GM21529 (cell line): ENCODE measurements around the gene TXLNA.
A peak's percentile ranks its signal among the peaks of the same experiment; 100 is the strongest.

ENCODE experiments used
- ATAC-seq: cut with Tn5 transposase; IDR thresholded peaks from one replicate; pipeline ENCODE4 v1.9.1; 2021; ENCODE audit not compliant: unreplicated experiment

Gene TXLNA

DNA sequence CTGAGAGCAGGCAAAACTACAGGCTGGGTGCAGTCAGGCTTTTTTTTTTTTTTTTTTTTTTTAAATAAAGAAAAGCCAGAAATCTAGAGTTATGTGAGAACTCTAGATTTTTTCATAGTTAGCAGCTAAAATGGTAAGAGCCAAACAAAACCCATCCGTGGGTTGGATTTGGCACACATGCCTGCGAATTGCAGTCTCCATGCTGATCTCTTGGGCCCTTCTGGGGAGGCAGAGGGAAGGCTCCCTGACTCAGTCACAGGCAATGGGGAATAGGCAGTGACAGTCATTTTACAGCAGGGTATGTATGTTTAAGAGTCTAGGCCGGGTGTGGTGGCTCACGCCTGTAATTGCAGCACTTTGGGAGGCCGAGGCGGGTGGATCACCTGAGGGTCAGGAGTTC is 2.6 kb downstream of the TXLNA start:
- no peak for ATAC-seq

GRCh38 chr1:32184650-32185049 is 5.2 kb downstream of the TXLNA start:
- ATAC-seq, result no peak

- ATAC-seq, result no peak
Observed at GRCh38 chr1:32186077-32186476, 6.6 kb downstream of the TXLNA start.

DNA sequence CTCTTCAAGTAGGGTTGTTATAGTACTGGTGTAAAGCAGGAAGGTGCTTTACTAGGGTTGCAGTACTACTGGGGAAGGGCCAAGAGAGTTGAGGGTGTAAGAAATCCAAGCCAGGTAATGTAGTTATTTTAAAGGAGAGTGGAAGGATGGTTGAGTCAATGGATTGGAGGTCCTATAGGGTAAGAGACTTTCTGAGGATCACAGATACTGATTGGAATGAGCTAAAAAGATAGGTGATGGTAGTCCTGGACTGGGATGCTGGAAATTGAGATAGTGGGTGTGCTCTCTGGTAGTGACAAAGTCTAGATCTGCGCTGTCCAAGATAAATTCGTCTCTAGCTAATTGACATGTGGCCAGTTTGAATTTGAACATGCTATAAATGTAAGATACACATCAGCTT is 7.0 kb downstream of the TXLNA start:
- no peak for ATAC-seq

- ATAC-seq, result no peak
Observed at GRCh38 chr1:32187850-32188249, 8.4 kb downstream of the TXLNA start.

DNA sequence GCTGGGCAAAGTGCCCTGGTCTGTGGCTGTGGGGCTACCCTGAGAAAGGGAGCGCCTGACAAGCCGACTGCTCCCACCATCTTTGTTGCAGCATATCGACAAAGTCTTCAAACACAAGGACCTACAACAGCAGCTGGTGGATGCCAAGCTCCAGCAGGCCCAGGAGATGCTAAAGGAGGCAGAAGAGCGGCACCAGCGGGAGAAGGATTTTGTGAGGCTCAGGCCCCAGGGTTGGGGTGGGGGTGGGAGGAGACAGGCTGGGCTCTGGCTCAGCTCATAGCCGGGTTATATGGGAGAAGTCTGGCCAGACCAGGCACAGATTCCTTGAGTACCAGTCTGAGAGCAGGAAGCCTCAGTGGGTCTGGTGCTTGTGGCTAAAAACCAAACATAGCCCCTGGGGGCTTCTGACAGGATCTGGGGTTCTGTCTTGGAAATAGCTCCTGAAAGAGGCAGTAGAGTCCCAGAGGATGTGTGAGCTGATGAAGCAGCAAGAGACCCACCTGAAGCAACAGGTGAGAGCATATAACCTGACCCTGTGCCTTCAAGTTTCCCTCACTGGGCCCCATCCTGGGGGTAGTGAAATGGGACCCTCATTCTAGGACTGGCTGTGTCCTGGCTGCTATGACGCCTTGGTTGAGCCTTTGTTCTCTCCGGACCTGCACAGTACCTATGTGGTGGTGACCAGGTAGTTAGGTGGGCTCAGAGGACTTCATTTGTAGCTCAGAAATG is 12.9 kb downstream of the TXLNA start:
- ATAC-seq, result no peak

DNA sequence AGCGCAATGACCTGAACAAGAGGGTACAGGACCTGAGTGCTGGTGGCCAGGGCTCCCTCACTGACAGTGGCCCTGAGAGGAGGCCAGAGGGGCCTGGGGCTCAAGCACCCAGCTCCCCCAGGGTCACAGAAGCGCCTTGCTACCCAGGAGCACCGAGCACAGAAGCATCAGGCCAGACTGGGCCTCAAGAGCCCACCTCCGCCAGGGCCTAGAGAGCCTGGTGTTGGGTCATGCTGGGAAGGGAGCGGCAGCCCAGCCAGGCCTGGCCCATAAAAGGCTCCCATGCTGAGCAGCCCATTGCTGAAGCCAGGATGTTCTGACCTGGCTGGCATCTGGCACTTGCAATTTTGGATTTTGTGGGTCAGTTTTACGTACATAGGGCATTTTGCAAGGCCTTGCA is 15.5 kb downstream of the TXLNA start:
- ATAC-seq, result no peak

DNA sequence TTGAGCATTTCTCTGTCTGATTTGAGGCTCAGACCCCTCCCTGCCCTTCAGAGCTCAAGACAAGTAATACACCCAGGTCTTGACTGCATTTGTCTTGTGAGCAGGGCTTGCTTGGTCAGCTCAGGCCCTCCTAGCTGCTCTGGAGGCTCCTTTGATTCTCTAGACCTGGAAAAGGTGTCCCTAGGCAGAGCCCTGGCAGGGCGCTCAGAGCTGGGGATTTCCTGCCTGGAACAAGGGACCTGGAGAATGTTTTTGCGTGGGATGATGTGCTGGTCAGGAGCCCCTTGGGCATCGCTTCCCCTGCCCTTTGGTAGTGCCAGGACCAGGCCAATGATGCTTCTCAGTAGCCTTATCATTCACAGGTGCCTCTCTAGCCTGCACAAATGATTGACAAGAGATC is 16.1 kb downstream of the TXLNA start:
- no peak for ATAC-seq

DNA sequence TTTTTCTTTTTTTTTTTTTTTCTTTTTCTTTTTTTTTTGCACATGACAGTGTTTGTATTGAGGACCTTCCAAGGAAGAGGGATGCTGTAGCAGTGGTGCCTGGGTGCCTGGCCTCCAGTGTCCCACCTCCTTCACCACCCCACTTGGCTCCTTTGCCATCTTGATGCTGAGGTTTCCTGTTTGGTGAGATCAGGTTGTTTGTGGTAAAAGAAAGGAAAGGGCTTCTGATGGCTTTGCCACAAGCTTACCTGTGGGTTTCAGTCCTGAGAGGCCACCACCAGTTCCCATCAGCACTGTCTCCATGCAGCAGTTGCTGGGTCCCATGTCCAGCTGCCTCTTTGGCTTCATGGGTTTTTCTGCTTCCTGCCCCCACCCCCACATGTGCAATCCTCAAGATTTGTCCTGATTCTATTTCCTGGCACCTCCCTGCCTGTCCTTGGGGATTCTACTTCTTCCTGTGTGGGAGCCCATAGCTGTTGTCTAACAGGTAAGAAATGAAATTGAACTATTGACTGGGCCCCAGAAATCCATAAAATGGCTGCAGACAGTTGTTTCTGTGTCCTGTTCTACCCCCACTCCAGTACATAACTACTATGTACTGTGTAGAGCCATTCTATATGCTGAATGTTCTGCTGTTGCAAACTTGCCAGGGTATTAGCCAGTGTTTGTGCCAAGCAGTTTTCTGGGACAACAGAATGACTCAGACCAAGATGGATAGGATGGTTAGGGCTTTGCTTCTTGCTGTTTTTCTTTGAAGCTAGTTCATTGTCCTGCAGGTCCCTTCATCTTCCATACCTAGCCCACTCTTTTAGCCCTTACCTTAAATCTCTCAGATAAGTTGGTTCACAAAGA is 16.7 kb downstream of the TXLNA start:
- no peak for ATAC-seq

DNA sequence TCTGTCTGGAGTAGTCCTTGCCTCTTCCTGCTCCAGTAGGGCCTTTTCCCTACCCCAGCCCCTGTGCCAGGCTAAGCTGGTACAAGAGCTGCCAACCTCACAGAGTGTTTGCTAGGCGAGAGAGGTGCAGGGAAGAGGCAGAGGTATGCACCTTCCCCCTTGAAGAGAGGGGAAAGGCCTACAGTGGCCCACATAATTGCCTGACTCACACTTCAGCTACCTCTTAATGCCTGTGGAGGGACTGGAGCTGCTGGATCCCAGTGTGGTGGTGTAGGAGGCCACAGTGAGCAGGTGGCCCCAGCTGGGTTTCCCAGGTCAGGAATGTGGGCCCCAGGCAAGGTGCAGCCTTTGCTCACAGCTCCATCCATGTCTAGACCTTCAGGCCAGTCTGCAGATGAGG is 17.6 kb downstream of the TXLNA start:
- no peak for ATAC-seq

GRCh38 chr1:32197837-32198236 is 18.4 kb downstream of the TXLNA start:
- ATAC-seq, result no peak

GRCh38 chr1:32198237-32199042 is 19.0 kb downstream of the TXLNA start:
- ATAC-seq, result no peak

GRCh38 chr1:32199043-32199716 is 19.7 kb downstream of the TXLNA start:
- no peak for ATAC-seq

- no peak for ATAC-seq
Observed at GRCh38 chr1:32199717-32200072, 20.2 kb downstream of the TXLNA start.

GRCh38 chr1:32200226-32201010 is 20.9 kb downstream of the TXLNA start, which contains the start of gene CCDC28B:
Gene CCDC28B, plus strand, starts transcription at chr1:32200595. Its CDS starts 1,341 bp downstream, at chr1:32201936.
- peak; percentile 42 for ATAC-seq

DNA sequence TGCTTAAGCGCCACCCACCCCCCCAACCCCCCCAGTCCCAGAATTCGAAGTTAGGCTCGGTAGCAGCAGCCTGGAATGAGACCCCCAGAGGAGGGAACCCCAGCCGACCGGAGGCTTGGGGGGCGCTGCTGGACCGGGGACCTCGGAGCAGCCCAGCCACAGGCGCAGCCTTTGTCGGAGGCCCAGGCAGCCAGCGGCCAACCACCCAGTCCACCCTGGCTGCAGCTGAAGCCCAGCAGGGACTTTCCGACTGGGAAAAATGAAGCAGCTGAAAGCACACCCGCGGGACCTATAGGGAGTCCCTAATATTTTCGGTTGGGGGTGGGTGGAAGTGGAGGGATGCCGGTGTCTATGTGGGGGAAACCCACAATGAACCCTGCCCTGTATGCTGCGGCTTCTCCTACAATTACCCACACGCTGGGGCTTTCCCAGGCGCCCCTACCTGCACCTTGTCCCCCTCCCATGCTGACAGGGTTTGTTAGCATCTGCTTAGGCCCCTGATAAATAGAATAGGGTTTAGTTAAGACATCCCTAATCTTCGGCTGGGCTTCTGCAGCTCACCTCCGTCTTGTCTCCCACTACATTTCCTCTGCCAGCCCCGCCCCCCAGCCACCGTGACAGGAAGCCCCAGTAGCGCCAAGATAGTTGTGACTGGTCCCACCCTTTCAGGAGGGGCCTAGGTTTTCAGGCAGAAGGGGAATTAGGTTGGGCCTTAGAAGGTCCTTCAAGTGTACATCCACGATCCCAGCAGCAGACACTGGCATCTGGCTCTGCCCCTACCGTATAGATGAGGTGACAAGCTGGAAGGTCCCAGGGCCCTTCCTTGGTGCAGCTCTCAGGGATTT is 21.8 kb downstream of the TXLNA start:
- ATAC-seq, result peak; percentile 38

DNA sequence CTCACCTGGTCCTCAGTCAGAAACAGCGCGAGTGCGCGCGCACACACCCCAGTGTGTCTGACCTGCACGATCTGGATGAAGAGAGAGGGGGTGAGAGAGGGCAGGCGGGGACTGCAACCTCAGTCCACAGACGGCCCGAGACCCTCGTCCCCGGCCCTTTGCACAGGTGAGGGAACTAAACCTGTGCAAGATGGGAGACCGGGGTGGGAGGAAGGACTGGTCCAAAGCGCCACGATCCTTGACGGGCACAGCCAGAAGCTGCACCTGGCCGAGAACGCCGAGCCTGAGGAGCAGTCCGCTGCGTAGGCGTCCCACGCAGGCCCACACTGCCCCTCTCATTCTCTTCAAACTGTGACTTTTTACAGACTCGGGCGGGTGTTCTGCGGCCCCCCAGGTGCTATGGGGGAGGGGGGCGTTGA is 25.5 kb downstream of the TXLNA start:
- no peak for ATAC-seq

DNA sequence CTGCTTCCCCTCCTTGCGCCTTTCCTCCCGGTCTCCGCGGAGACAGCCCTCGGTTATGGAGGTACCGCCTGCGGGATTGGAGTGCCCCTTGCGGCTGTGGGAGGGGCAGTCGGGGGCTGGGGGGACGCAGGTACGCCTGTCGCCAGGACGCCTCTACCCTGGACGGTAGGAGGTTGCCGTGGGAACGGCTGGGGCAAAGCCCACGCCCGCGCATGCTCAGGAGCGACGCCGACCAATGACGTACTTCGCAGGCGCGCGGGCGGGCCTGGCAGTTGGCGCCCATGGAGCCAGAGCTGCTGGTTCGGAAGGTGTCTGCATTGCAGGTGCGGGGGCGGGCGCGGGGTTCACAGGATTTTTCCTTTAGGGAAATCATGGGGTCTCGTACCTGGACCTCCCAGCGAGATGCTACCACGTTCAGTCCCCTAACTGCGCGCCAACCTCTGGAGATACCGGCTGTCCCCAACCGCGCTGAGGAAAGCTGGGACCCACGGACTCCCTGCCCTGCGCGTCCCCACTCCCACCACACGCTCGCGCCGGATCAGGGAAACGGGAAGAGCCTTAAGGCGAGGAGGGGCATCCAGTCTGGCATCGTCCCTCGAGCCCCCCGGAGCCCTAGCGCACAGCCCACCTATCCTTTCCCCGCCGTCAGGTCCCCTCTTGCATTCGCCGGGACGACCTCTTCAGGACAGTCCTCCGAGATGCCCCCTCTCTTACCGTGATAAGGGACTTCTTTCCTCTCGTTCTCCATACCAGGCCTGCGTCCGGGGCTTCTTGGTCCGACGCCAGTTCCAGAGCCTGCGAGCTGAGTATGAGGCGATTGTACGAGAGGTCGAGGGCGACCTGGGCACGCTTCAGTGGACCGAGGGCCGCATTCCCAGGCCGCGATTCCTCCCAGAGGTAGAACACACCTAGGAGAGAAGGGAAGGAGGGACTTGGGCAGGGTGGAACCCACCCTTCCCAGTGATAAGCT is 26.2 kb downstream of the TXLNA start, which contains the start of gene IQCC:
Gene IQCC, plus strand, starts transcription at position 271 of the 970 bp plus-strand sequence. Its CDS starts 11 bp downstream, at position 282.
- peak; percentile 48 for ATAC-seq
